Measurements from ENCODE around the gene FGFRL1.

- TF ChIP-seq, protein P1, sequence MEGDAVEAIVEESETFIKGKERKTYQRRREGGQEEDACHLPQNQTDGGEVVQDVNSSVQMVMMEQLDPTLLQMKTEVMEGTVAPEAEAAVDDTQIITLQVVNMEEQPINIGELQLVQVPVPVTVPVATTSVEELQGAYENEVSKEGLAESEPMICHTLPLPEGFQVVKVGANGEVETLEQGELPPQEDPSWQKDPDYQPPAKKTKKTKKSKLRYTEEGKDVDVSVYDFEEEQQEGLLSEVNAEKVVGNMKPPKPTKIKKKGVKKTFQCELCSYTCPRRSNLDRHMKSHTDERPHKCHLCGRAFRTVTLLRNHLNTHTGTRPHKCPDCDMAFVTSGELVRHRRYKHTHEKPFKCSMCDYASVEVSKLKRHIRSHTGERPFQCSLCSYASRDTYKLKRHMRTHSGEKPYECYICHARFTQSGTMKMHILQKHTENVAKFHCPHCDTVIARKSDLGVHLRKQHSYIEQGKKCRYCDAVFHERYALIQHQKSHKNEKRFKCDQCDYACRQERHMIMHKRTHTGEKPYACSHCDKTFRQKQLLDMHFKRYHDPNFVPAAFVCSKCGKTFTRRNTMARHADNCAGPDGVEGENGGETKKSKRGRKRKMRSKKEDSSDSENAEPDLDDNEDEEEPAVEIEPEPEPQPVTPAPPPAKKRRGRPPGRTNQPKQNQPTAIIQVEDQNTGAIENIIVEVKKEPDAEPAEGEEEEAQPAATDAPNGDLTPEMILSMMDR (IDR thresholded peaks at IDR 0.05; ENCODE audit: low read depth, low read length), result no peak
- TF ChIP-seq EZH2phosphoT487 (IDR thresholded peaks at IDR 0.05; ENCODE audit: low read depth), result no peak
These were observed 6.6 kb upstream of the FGFRL1 start for GRCh38 chr4:1004557-1005485.
